ENCODE data around the gene AP5Z1.

The AP5Z1 gene

GRCh38 chr7:4745971-4746919, 29.2 kb upstream of the AP5Z1 start:
- peak; percentile 72 for FAIRE-seq

DNA sequence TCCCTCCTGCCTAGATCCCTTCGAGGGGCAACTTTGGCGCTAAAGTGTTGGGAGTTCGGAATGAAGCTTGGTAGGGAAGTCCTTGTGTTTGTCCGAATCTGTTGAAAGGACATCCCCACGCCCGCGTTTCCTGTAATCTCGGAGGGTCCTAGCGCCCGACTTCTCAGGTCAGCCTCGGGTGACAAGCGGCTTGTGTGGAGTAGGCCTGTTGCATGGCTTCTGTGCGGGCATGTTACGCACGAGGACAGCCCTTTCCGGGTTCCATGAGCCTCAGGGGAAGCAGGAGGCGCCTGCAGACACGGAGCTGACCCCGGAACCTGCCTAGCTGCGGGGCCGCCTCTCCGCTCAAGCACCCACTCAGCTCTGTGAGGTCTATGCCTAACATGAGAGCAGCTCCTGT, 28.4 kb upstream of the AP5Z1 start:
- FAIRE-seq = no peak

GRCh38 chr7:4747746-4748145, 27.7 kb upstream of the AP5Z1 start:
- FAIRE-seq = no peak

GRCh38 chr7:4748231-4748681, 27.2 kb upstream of the AP5Z1 start:
- FAIRE-seq = no peak

DNA sequence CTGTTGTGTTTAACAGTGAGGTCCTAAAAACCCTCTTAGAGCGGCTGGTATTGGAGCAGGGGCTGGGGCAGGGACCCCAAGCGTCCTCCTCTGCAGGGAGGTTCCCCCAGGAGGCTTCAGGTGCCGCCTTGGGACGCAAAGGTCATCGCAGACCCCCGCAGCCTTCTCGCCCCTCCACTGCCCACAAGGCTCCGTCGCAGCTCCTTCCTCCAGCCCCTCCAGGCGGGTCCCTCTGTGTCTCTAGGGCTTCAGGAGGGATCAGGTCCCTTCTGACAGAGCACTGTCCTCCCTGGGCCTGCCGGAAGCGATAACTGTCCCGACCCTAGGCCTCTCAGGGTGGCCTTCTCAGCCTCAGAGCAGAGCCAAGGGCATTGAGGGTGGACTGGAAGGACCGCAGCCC, 26.1 kb upstream of the AP5Z1 start:
- no peak for FAIRE-seq

DNA sequence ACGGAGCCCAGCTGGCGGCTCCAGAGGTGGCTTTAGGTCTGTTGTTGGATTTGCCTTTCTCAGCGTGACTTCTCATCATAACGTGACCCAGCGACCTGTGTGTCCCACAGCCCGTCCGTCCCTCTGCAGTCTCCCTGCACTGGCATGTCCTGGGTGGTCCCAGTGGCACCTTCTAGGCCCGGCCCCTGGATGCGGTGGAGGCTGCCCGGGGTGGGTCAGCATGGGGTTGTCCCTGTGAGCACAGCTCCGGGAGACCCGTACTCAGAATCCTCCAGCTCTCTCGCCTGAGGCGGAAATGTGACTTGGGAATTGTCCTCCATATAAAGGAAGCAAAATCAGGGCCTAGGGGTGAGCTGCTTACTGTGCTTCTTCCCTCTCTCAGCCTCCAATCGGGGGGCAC, 25.6 kb upstream of the AP5Z1 start:
- no peak for FAIRE-seq

- no peak for FAIRE-seq
These were observed 23.9 kb upstream of the AP5Z1 start for GRCh38 chr7:4751398-4751947.

DNA sequence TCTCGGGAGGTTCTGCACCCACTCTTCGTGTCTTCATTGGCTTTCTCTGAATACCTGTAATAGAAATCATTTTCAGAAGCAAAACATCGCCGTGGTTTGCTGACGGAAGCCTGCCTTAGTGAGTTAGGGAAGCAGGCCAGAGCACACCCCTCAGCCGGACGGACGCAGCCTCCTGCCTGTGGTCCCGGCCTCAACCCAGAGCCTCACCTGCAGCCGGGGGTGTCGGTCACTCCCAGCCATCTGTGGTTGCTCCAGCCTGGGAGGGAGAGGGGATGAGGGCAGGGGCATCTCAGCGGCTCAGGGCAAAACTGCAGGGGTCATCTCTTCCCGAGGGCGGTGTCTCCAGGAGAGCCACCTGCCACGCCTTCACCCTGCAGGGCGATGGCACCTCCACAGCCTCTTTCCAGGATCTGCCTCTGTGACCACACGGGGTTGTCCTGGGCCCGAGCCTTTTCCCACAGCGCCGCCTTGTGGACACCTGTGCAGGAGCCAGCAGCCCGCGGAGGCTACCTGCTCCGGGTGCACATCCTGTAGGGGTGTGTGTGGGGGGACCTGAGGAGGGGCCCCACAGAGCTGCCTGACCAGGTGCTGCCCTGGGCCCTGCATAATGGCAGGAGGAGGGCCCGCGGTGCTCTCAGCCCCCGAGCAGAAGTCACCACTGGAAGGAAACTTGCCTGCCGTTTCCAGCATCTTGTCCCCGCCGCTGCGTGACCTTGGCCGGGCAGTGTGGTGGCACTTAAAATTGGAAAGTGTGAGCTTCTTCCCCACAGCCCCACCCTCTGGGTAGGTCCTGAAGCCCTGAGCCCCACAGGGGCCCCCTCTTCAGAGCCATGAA, 21.6 kb upstream of the AP5Z1 start:
- no peak for FAIRE-seq

- no peak for FAIRE-seq
These were observed 20.9 kb upstream of the AP5Z1 start for GRCh38 chr7:4754433-4755010.

DNA sequence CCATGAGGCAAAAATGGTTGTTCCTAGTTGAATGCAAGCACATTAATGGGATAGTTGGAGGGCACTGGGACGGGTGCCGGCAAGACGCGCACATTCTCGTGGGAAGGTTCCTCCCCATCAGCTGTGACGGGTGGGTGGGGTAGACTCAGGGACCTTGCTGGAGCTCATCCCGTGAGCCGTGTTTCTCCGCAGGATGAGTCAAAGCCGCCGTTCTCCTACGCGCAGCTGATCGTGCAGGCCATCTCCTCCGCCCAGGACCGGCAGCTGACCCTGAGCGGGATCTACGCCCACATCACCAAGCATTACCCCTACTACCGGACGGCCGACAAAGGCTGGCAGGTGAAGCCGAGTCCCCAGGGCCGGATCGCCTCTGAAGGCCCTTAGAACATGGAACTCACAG, 20.4 kb upstream of the AP5Z1 start:
- FAIRE-seq = no peak

DNA sequence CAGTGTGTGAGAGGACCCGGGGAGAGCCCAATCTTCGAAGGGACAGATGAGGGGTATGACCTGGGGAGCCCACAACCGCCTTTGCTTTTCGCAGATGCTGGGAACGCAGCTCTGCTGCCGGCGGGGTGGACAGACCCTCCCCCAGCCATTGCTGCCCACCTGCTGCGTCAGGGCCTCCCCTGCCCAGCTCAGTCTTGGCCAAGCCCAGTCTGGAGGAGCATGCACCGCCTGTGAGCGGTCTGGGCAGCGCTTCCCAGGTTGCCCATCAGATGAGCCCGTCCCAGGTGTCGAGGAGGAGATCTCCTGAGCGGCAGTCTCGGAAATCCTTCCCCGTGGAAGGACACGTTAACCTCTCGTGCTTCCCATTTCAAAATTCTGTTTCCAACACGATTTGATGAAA, 17.3 kb upstream of the AP5Z1 start:
- FAIRE-seq = no peak

DNA sequence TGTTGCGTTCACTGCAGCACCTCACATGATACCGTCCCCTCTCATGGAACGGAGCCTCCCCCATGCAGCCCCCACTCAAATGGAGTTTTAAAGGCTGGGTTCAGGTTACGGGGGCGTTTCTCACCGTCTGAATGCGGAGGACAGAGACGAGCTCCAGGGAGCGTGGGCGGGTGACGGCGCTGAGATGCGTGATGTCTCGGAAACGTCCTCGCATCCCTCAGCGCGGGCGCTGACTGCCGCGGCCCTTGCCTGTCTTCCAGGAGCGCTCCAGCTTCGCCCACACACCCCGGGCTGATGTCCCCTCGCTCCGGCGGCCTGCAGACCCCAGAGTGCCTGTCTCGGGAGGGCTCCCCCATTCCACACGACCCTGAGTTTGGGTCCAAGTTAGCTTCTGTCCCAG, 16.6 kb upstream of the AP5Z1 start:
- no peak for FAIRE-seq

DNA sequence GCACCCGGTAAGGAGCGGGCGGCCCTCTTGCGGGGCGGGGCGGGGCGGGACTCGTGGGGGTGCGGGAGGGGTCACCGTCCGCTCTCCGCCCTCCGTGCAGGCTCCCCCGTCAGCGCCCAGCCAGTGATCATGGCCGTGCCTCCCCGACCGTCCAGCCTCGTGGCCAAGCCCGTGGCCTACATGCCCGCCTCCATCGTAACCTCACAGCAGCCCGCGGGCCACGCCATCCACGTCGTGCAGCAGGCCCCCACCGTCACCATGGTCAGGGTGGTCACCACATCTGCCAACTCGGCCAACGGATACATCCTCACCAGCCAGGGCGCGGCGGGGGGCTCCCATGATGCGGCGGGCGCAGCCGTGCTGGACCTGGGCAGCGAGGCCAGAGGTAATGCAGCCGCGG, 16.2 kb upstream of the AP5Z1 start:
- no peak for FAIRE-seq

GRCh38 chr7:4760952-4761351, 14.5 kb upstream of the AP5Z1 start:
- no peak for FAIRE-seq

DNA sequence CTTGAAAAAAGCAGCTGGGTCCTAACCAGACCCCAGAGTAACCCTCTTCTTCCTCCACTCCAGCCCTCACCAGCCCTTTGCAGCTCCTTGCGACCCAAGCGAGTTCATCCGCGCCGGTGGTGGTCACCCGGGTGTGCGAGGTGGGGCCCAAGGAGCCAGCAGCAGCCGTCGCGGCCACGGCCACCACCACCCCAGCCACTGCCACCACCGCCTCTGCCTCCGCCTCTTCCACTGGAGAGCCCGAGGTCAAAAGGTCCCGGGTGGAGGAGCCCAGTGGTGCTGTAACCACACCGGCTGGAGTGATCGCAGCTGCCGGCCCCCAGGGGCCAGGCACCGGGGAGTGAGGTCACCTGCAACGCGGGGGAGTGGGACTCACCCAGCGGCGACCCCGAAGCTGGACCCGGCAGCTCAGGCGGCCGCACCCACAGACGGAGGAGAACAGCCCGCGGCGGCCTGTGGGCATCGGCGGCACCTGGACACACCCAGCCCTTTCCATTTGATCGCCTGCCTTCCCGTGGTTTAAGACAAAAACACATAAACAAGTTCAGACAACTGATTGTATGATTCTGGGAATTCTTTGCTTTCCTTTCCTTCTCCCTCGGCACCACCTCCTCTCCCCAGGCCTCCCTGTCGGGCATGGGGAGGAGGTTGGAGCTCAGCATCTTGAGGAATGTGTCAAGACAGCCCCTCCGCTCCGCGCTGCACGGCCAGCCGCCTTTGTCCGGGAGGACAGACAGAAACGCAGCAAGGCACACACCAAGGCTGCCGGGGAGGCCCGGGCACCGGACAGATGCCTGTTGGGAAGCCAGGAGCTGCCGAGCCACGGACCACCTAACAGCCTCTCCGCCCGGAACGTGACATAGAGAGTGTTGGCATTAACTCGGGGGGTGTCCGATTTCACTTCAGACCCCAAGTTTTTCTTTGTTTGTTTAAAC, 13.0 kb upstream of the AP5Z1 start:
- FAIRE-seq = no peak

DNA sequence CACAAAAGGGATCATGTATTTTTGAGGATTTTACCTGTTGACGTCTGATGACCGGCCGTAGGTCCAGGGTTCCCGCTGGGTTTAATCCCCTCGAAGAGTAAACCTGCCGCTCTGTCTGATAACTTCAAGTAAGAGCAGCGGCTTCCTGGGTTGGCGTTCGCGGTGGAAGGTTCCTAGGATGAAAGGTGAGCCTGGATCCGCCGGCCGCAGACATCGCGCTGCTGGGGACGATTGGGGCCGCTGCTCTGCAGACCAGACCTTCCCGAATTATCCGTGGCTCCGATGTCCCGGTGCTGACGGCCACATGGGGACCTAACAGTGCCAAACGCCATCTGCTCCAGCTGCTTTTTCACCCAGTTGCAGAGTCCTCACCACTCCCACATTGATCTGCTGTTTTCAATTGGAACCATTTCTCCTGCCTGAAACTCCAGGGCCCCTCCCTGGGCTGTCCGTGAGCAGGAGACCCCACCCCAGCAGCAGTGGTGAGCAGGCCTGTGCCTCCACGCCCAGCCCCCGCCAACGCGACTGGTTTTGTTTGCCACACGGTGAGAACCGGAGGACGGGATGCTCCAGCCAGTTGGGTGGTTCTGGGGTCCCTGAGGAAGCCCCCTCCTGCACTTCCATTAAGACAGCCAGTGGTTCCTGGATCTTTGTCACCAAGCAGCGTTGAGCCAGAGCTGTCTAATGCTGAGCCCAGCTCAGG, 12.2 kb upstream of the AP5Z1 start:
- no peak for FAIRE-seq

DNA sequence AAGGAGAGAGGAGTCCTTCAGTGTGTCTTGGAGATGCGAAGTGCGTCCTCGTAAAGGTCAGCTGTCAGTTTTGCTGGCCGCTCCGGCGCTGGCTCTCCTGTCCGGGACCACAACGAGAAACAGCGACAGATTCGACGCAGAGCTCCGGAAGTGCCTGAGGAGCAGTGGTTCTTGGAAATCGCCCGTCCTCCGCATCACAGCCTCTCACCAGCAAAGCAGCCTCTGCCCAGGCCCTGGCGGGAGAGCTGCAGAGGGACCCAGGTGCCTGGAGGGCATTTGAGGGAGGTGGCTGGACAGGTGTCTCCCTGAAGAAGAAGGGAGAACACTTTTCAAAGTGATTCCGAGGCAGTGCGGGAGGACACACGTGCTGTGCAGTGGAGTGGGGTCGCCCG, 11.6 kb upstream of the AP5Z1 start:
- no peak for FAIRE-seq

DNA sequence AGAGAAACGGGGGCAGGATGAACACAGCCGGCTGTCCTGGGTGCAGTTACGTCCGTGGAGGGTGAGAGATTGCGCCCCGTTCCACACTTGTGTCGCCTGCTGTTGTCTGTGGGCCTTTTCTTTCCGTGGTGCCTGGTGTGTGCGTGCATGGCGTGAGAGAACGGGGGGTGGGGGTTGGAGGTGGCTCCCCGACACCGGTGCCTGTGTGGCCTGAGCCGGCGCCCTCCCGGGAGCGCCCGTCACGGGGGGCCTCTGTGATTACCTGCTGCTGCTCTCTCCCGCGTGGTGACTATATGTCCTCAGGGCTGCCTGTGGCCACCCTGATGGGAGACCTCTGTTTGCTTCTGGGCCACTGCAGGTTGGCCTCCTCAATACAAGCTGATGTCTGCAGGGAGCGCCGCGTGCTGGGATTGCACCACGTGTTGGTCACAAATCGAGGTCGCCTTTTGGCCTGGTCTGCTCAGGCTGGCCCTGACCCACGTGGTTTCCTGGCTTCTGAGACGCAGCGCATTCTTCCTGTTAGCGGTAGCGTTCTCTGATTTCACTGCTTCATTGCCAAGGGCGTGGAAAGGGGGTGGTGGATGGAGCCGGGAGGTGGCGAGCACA, 10.9 kb upstream of the AP5Z1 start:
- FAIRE-seq = no peak

DNA sequence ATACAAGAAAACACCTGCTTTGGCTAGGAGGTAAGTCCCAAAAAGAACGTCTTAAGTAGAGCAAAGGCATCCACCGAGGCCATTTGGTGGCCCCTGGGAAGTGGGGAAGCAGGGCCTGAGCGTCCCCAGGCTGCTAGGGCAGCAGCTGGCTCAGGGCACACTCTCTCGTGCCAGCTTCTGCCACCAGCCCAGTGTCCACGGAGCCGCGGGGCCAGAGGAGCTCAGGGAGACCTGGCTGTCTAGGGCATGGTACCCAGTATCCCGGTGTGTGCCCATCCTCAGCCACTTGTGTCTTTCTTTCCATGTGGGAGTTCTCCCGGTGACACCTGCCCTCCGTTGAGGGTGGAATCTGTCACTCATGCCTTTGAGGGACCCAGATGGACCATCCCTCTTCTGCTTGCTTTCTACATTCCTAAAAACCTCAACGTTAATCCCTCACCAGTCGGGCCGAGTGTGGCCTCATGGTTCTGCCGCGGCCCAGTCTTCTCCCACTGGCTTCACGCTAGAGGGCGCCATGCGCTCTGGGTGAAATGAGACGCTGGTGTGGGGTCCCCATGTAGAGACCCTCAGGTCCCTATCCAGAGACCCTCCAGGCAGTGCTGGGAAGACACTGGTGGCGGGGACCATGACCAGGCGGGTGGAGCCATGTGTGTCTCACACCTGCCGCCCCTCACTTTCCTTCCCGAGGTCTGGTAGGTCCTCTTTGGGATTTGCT, 9.5 kb upstream of the AP5Z1 start:
- FAIRE-seq = no peak

Measured in A204.1 (cell line).